GDM1 (cell line): ENCODE results near the gene ARMC12.
"Not testable (repeated sequence)": the region's sequence is repeated elsewhere in the genome, so short reads cannot be mapped to it uniquely, and the experiment has no call there.

Experiments used
- DNase-seq: peaks from one replicate; lab custom pipeline; 2025; lab: John Stamatoyannopoulos, UW

ARMC12 gene, protein sequence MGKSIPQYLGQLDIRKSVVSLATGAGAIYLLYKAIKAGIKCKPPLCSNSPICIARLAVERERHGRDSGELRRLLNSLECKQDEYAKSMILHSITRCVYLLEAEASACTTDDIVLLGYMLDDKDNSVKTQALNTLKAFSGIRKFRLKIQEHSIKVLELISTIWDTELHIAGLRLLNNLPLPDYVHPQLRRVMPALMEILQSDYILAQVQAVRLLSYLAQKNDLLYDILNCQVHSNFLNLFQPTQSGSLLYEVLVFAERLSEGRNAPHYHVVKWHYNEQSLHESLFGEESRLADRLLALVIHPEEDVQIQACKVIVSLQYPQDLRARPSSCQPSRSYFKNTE

GRCh38 chr6:35736982-35737412 is at the start of gene ARMC12:
TSS of gene ARMC12 (plus strand) at chr6:35737032. CDS start at chr6:35737109, 77 bp downstream.
- DNase-seq, result no peak

- DNase-seq, result no peak
These were observed 48.9 kb upstream of the ARMC12 start for GRCh38 chr6:35687658-35688604.

DNA sequence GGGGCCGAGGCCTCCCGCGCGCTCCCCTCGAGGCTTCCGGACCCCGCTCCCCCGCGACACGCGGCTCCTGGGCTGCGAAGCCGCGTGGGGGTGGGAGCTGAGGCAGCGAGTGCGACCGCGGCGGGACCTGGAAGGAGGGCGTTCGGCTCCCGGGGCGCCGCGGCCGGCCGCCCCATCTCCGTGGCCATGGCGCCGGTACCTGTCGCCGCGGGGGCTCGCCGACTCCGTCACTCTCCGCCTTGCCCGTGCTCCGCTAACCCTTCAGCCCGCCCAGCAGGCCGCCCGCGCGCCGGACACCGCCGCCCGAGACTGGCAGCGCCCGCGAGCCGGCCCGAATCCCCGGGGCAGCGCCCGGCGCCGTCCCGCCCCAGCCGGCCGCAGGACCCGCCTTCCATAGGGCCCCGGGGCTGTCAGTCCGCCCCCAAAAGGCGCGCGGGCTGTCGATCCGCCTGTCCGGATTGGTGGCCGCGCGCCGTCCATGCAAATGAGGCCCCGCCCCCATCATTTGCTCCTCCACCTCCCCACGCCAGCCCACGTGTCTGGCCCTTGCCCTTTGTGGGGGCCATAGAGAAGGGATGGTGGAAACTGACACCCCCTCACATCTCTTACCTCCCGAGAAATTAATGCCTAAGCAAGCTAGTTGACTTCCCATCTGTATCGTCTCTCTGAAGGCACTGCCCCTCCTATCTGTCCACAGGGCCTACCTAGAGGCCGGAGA is 48.1 kb upstream of the ARMC12 start, which contains the start of gene FKBP5:
FKBP5 (minus strand) TSS at position 311 of the 718 bp plus-strand sequence. CDS start 46,091 bp downstream, outside the sequence.
- peak; percentile 93 for DNase-seq

- DNase-seq, result not testable (repeated sequence)
These were observed 46.8 kb upstream of the ARMC12 start for GRCh38 chr6:35690006-35690405.

DNA sequence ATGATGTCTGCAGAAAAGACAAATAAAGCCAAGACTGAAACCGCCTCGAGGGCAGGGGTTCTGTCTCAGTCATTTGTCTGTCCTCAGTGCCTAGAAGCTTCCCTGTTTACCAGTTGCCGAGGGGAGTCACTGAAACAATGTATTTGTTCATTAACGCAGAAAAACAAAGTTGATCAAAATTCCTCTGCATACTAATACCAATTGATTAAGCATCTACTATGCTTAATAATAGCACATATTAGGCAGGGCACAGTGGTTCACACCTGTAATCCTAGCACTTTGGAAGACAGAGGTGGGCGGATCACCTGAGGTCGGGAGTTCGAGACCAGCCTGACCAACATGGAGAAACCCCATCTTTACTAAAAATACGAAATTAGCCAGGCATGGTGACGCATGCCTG is 46.3 kb upstream of the ARMC12 start:
- no peak for DNase-seq

GRCh38 chr6:35691027-35691824 is 45.6 kb upstream of the ARMC12 start:
- no peak for DNase-seq

GRCh38 chr6:35694462-35694861 is 42.4 kb upstream of the ARMC12 start:
- no peak for DNase-seq

DNA sequence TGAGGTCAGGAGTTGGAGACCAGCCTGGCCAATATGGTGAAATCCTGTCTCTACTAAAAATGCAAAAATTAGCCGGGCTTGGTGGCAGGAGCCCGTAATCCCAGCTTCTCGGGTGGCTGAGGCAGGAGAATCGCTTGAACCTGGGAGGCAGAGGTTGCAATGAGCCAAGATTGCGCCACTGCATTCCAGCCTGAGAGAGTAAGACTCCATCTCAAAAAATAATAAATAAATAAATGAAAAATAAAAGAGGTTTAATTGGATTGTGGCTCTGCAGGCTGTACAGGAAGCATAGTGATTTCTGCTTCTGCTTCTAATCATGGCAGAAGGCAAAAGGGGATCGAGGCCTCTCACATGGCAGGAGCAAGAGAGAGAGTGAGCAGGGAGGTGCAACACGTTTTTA is 38.4 kb upstream of the ARMC12 start:
- not testable (repeated sequence) for DNase-seq

GRCh38 chr6:35698858-35699257 is 38.0 kb upstream of the ARMC12 start:
- no peak for DNase-seq

DNA sequence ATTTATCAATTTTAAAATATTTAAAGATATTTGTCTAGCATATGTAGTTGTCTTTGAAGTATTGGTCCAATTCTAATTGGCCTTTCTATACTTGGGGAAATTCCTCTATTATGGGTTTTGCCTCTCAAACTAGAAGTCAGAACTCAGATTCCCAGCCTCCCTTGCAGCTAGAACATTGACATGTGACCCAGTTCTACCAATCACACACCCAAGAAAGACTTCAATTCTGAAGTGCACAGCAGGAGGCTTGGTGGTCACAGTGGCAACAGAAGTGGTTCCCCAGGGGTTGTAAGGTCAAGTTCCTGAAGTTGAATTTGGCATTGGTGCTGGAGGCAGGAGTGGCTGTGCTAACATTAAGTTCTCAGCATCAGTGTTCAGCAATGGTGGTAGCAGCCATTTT is 33.3 kb upstream of the ARMC12 start:
- no peak for DNase-seq

DNA sequence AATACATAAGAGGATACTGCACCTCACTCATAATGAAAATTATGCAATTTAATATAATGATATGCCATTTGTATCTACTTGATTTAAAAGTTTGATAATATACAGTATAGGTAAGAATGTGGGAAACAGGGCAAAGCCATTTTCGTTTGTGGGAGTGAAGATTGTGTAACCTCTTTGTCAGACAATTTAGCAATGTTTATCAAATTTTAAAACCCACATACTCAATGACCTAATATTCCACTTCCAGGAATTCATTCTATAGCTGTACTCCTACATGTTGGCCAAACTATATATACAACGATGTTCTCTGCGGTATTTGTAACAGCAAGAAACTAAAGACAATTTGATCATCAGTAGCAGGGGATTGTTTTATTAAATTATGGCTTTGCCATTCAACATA is 30.4 kb upstream of the ARMC12 start:
- no peak for DNase-seq

- no peak for DNase-seq
These were observed 29.0 kb upstream of the ARMC12 start for GRCh38 chr6:35707714-35708407.

GRCh38 chr6:35708585-35708984 is 28.2 kb upstream of the ARMC12 start:
- no peak for DNase-seq

GRCh38 chr6:35710241-35710847 is 26.5 kb upstream of the ARMC12 start:
- no peak for DNase-seq

DNA sequence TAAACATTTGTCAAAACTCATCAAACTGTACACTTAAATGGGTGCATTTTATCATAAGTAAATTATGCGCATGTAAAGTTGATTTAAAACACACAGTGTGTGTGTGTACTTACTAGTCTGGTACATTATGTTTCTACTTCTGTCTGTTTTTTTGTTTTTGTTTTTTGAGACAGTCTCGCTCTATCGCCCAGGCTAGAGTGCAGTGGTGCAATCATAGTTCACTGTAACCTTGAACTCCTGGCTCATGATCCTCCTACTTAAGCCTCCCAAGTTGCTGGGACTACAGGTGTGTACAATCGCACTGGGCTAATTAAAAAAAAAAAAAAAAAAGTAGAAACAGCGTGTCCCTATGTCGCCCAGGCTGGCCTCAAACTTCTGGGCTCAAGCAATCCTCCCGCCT is 25.1 kb upstream of the ARMC12 start:
- no peak for DNase-seq

GRCh38 chr6:35713006-35713767 is 23.6 kb upstream of the ARMC12 start:
- DNase-seq, result no peak

GRCh38 chr6:35716798-35717197 is 20.0 kb upstream of the ARMC12 start:
- DNase-seq, result no peak

- peak; percentile 18 for DNase-seq
These were observed 19.1 kb upstream of the ARMC12 start for GRCh38 chr6:35717449-35718374.
